ENCODE data around the gene TNPO3. TPM values are rescaled to one million over a fixed set of nuclear protein-coding genes. Genes with fewer than 3 reads are reported as not detected.

The TNPO3 gene
- total RNA-seq, 1 donor from 2014 or later, result 52.5 TPM

DNA sequence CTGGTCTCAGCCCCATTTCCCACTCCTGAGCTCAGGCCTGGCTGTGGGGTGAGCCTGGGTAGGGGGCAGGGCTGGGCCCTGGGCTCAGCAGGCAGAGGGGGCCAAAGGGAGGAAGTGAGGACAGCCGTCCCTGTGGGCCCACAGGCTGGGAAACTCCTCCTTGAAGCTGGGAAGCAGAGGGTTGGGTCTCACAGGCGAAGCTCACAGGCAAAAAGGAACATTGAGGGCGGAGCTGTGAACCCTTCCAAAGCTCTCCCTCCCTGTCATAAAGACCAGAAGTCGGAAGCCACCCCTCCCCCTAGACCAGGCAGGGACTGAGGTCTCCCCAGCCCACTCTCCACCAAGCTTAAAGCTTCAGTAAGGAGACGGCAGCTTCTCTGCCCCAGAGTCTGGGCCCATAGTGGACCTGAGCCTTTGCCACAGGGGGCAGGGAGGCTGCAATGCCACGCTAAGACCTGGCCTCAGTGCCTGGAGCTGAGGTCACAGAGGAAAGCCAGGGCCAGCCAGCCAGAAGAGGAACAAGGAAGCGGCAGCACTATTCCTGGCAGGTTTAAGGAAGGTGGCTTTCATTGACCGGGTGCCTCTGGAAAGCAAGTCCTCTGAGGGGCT, 143.4 kb downstream of the TNPO3 start:
- no peak for DNase-seq (ENCODE audit: low read depth)
- TF ChIP-seq, protein P1, sequence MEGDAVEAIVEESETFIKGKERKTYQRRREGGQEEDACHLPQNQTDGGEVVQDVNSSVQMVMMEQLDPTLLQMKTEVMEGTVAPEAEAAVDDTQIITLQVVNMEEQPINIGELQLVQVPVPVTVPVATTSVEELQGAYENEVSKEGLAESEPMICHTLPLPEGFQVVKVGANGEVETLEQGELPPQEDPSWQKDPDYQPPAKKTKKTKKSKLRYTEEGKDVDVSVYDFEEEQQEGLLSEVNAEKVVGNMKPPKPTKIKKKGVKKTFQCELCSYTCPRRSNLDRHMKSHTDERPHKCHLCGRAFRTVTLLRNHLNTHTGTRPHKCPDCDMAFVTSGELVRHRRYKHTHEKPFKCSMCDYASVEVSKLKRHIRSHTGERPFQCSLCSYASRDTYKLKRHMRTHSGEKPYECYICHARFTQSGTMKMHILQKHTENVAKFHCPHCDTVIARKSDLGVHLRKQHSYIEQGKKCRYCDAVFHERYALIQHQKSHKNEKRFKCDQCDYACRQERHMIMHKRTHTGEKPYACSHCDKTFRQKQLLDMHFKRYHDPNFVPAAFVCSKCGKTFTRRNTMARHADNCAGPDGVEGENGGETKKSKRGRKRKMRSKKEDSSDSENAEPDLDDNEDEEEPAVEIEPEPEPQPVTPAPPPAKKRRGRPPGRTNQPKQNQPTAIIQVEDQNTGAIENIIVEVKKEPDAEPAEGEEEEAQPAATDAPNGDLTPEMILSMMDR (conservative IDR thresholded peaks at IDR 0.05; ENCODE audit: low read depth, low read length), result no peak
- H3K4me3 ChIP-seq (ENCODE audit: low read depth, low read length), result peak overlapping the region; percentile 8

DNA sequence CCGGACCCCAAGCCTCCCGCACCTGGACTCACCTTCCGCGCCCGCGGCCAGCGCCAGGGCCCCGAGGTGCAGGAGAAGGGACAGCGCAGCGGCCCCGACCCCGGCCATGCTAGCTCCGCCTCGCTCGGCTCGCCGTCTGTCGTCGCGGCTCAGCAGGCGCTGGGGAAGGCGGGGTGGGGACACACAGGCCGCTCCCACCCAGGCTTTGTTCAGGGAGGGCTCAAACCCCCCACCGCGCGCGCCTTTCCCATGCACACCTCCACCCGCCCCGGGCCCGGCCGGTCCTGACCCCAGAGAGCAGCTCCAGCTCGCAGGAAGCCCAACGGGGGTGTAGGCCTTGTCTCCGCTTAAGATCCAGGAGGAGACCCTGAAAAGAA, 144.4 kb downstream of the TNPO3 start, which contains the start of gene KCP:
Gene KCP, minus strand, starts transcription at position 141 of the 377 bp plus-strand sequence. Its CDS starts 33 bp downstream, at position 108.
- TF ChIP-seq, protein P1 (conservative IDR thresholded peaks at IDR 0.05; ENCODE audit: low read depth, low read length), result no peak
- DNase-seq (ENCODE audit: low read depth), result no peak
- peak within 1 kb of the TSS; percentile 63 for H3K4me3 ChIP-seq (ENCODE audit: low read depth, low read length)

DNA sequence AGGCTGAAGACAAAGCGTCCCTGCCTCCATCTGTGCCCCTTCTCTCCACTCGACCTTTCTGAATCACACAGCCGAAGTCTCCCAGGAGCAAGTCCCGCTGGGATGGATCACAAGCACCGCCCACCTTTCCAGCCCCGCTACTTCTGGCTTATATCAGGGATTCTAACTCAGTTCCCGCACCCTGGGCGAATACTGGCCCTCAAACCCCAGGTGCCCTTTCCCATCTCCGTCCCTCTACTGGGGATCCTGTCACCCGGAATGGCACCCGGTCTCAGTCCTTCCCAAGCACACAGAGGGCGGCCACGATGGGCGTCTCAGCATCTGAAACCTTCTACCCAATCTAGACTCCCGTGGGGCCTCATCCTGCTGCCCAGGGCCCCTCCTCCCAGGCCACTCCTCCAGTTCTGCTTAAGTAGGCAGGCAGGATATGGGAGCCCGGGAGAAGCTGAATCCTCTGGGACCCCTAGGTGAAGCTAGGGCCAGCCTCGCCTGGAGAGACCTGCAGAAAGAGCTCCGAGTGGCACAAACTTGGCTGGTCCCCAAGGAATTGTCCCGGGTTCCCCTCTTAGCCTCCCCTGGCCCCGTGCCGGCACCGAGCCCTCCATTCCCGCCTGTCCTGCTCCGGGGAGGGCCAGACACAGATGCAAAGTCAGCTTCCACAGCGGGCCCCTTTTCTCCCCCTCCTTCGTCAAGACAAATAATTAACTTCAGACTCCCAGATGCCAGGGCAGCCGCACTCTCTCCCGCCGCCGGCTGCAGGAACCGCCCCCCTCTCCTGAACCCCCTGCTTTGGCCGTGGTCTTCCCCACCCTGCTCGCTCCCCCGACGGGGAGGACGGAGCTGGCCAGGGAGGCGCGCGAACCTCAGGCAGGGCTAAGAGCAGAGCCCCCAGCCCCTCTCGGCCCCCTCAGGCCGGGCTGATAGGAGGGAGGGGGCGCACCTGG, 145.0 kb downstream of the TNPO3 start:
- TF ChIP-seq, protein P1 (conservative IDR thresholded peaks at IDR 0.05; ENCODE audit: low read depth, low read length), result no peak
- H3K4me3 ChIP-seq (ENCODE audit: low read depth, low read length), result peak overlapping the region; percentile 63
- no peak for DNase-seq (ENCODE audit: low read depth)

DNA sequence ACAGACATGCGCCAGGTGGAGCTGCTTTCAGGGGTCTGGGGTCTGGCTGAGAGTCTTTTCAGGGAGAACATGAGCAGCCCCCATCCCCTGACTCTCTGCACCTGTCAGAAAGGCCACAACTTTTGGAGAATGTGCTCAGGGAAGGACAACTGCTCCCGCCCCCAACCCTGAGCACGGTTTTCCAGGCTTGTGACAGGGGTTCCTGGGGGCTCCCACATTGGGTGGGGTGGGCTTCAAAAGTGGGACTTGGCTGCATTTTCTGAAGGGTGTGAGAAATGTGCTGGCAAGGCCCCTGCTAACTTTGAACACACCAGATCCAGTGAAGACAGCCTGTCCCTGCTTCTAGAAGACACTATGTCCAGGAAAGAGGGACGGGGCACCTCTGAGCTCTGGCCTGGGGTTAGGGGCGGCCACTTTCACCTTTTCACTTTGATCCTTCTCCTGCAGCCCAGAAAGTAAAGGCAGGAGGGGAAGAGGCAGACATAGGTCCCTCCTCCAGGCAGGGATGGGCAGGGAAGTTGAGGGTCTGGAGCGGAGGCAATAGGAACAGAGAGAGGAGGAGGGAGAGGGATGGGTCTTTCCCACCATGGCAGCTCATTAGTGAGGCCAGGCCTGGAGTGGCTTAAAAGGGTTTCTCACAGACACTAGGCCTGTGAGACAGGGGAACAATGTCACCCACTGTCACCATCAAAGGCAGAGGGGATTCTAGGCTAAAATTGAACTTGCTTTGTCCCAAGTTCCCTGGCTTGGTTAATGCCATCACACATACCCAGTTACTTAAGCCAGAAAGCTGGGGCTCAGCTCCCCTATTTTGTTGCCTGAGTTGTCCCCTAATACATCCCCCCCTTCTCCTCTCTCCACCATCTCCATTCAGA, 145.9 kb downstream of the TNPO3 start:
- peak overlapping the region; percentile 63 for H3K4me3 ChIP-seq (ENCODE audit: low read depth, low read length)
- TF ChIP-seq, protein P1 (conservative IDR thresholded peaks at IDR 0.05; ENCODE audit: low read depth, low read length), result no peak
- no peak for DNase-seq (ENCODE audit: low read depth)

DNA sequence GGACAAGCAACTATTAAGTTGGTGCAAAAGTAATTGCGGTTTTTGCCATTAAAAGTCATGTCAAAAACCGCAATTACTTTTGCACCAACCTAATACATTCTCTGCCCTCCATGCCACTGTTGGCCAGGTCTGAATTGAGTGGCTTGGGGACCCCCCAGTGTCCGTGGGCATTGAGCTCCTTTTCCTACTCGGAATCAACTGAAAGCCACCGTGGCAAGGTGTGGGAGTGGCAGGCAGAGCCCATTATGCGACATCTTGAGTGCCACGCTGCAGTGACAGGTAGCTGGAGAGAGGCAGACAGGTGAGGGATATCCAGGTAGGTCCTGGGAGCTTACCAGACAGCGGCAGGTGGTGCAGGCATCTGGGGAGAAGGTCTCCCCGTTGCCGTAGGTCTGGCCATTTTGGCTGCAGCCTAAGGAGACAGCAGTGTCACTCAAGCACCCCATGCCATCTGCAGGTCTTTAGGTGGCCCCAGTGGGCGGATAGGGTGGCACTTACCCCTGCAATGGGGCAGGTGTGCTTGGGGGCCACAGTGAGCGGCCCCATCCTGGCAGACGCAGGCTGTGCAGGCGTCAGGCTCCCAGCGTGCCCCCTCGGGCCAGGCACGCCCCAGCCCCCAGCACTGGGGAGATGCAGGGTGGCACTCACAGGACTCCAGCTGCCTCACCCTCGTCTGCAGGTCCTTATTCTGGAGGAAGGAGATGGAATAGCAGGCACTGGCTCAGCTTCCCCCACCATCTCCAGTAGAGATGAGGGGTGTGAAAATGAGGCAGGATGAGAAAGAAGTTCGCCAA, 147.9 kb downstream of the TNPO3 start:
- no peak for DNase-seq (ENCODE audit: low read depth)
- H3K4me3 ChIP-seq (ENCODE audit: low read depth, low read length), result no peak overlapping the region
- TF ChIP-seq, protein P1 (conservative IDR thresholded peaks at IDR 0.05; ENCODE audit: low read depth, low read length), result no peak

Measured in epithelial cell of proximal tubule (primary cell).